Measurements from ENCODE around the gene KRT32. TPM values are rescaled to one million over a fixed set of nuclear protein-coding genes. Genes with fewer than 3 reads are reported as not detected.
A peak's percentile ranks its signal among the peaks of the same experiment; 100 is the strongest.

KRT32 gene
- total RNA-seq, 1 donor from 2014 or later = not detected

DNA sequence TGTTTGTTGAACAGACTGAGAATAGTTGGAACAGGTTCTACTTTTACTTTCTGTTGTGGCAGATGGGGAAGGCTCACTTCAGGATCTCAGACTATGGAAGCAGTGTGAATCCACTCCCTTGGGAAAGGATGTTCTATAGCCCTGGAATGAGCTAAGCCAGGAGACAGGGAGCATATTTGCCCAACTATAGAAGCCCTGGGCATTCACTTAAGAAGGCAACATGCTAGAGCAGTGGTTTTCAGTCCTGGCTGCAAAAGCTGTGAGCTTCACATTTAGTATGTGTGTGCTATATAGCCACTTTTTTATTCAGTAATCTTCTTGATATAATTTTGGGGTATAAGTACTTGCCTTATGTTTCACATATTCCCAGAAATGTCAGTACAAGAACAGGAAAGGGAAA, 1.2 kb upstream of the KRT32 start:
- no peak for ATAC-seq

DNA sequence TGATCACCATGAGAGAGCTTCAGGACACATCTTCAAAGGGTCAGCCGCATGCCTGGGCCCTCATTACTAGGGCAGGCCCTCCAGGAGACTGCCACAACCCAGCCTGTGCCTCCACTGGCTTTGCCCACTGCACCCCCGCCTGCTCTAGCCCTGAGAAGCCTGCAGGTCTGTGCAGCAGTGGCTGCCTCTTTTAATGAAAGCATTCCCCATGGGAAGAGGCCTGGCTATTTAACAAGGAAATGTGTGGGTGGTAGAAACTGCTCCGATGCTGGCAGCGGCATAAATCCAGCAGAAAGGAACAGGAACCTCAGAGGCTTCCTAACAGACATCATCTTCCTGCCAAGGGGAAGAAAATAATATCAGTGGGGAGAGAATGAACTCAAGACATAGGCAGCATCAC, 375 bp upstream of the KRT32 start:
- no peak for DNase-seq (ENCODE audit: low spot score)
- no peak for ATAC-seq

More for the DNA sequence above, 1.2 kb upstream of the KRT32 start:
- DNase-seq (ENCODE audit: low spot score) = no peak

DNA sequence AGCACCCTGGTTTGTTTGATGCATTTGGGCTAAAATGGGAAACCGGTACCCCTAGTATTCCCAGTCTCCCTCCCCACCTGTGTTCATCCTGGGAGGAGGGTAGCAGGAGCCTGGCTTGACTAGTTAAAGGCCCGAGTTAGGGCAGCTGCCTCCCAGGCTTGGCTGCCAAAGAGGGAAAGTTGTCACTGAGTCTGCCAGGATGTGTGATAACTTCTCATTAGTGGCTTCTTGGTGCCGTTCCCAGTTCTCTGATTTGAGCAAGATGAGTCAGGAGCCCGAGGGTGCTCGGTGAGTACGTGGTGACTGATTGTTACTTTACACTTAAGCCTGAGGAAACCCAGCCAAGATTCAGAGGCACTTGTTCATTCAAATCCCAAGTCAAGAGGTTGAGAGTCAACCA, 2.5 kb downstream of the KRT32 start:
- no peak for ATAC-seq
- DNase-seq (ENCODE audit: low spot score) = no peak

DNA sequence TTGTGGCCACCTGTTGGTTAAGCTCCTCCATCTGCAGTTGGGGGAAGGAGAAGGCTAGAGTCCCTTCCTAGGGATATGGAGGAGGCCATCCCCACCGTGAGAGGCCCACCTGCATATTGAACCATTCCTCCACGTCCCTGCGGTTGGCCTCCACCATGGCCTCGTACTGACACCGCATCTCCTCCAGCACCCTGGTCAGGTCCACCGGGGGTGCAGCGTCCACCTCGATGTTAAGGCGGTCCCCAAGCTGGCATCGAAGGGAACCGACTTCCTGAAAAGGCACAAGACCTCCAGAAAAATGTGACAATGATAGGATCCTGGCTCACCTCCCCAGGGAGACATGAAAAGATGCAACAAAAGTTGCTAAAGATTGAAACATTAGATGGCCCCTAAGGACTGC, 3.0 kb downstream of the KRT32 start:
- DNase-seq (ENCODE audit: low spot score) = no peak
- ATAC-seq = no peak

DNA sequence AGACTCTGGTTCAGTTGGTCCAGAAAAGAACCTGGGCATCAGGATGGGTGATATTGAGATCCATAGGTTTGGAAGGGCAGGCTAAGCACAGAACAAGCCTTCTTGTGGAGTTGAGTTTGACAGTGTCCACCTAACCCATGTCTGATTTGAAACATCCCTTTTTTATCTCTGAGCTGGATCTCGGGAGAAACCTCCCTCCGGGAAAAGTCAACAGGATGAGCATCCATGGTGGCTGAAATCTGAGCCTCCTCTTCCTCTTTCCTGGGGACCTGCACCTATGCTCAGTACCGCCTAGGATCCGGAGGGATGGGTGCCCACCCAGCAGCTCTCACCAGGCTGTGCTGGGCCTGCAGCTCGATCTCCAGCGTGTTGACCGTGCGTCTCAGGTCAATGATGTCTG, 3.4 kb downstream of the KRT32 start:
- DNase-seq (ENCODE audit: low spot score) (no peak), ATAC-seq (no peak)

DNA sequence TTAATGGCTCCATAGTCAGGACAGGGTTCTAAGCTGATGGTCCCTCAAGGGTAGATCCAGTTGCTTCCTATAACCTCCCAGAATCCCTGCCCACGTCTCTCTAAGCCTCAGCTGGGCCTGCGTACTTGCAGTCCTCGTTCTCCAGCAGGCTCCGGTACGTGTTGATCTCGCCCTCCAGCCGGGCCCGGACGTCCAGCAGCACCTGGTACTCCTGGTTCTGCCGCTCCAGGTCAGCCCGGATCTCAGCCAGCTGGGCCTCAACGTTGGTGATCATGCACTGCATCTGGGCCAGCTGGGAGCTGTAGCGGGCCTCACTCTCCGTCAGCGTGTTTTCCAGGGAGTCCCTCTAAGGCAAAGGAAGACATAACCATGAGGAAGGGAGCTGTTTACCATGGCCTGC, 4.5 kb downstream of the KRT32 start:
- ATAC-seq (no peak), DNase-seq (ENCODE audit: low spot score) (no peak)

DNA sequence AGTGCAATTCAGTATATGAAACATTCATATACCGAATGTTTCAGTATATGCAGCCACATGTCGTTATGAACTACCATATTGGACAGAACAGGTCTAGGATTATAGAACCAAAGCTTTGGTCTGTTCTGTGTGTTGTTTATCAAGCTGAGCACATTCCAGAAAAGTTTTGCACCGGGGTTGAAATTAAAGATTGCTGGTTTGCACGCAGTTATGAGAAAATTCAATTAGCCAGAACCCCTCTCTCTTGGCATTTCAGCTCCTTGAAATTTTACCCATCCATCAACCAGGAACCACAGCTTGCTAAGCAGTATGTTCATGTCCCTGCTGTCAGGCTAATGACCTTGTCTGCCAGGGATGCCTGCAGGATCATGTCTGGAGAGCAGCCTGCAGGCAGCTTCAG, 9.5 kb downstream of the KRT32 start:
- ATAC-seq (no peak), DNase-seq (ENCODE audit: low spot score) (no peak)

DNA sequence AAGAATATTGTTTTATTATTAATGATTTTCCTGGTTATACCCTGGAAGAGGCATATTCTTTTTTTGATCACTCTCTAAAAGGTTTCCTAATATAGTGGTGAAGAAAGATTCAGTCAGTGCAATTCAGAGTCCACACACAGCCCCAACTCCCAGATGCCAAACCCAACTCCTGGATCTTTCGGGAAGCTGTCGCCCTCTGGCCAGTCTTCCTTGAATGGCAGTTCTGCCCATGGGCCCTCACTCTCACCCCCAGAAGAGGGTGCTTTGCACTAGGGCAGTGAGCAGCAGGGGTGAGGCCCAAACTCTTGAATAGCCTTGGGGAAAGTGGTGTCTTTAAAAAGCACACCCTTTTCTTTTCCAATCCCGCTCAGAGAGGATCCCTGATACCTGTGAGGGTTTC, 11.0 kb downstream of the KRT32 start:
- ATAC-seq = no peak
- no peak for DNase-seq (ENCODE audit: low spot score)

DNA sequence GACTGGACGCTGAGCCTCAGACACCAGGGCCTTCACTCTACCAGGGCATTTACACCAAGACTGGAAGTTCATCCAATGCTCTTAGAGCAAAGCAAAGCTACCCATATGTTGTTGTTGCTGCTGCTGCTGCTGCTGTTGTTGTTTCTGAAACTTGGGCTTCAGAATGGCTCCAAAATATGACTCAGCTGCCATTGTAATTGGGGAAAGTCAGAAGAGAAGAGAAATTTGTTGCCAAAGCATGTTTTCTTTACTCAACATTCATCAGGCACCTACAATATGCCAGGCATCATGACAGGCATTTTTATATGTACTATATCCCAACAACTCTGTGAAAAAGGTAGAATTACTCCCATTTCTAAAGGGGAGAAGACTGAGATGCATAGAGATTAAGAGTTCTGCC, 11.9 kb downstream of the KRT32 start:
- ATAC-seq (no peak), DNase-seq (ENCODE audit: low spot score) (no peak)

DNA sequence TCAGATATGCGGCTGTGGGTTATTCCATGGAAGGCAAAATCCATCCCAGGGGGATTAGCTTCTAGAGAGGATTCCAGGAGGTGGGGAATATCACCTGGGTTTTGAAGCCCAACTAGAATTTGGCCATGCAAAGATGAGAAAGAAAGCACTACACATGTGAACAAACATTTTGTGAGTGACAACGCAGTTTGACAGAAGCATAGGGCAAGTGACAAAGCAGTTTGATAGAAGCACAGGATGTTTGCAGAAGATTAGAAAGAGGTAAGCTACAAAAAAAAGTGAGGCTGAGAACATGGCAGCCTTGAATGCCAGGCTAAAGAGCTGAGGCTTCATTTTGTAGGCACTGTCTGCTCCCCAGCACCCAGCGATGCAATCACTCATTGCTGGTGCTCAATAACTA, 14.1 kb downstream of the KRT32 start:
- no peak for ATAC-seq

DNA sequence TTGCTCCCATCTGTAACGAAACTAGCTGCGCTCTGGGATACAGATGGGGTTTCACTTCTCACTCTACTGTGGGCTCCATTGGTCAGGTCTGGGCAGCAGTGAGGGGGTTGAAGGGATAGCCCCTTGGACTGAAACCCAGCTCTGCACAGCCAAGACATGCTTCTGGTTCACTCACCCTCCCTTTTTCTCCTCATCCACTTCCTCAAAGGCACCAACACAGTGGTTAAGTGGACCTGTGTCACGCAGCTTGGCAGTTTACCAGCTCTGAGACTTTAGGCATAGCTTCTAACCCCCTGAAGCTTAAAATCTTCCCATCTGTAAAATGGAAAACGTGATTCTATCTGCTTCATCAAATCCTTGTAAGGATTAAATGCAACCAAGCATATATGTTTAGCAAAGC, 14.9 kb downstream of the KRT32 start:
- ATAC-seq (no peak), DNase-seq (ENCODE audit: low spot score) (no peak)

More for the DNA sequence above, 14.1 kb downstream of the KRT32 start:
- no peak for DNase-seq (ENCODE audit: low spot score)

DNA sequence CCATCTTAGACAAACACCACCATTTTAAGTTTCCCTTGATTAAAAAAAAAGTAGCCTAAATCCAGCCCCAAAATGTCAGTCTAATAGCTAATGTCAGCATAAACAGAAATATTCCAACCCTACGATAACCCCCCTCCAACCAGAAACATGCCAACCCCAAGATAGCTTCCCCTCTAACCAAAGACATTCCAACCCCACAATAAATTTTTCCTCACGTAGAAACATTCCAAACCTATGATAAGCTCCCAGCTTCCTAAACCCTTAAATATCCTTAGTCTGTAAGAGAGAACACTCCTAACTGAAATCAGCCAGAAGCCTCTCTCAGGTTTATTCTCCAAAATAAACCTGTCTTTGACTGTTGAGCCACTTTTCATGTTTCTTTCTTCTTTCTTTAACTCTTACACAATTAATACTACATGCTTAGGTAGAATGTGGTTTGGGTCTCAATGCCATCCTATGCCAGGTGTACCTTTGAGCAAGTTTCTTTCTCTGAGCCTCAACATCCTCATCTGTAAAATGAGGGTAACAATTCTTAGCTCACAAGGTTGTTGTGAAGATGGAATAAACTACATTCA, 15.9 kb downstream of the KRT32 start:
- no peak for DNase-seq (ENCODE audit: low spot score)
- no peak for ATAC-seq

DNA sequence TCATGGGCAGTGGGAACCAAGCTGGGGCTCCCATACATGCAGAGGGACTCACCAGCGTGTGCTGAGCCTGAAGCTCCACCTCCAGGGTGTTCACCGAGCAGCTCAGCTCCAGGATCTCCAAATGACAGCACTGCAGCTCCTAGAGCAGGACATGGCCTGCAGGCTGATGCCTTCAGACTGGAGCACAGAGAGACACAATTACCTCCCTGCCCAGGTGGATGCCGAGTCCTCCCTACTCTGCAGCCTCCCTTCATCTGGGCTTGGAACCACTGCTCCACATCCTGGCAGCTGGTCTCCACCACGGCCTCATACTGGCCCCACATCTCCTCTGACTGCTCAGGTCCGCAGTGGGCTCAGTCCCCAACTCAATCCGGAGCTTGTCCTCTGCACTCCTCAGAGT, 18.2 kb downstream of the KRT32 start:
- ATAC-seq = no peak
- no peak for DNase-seq (ENCODE audit: low spot score)

DNA sequence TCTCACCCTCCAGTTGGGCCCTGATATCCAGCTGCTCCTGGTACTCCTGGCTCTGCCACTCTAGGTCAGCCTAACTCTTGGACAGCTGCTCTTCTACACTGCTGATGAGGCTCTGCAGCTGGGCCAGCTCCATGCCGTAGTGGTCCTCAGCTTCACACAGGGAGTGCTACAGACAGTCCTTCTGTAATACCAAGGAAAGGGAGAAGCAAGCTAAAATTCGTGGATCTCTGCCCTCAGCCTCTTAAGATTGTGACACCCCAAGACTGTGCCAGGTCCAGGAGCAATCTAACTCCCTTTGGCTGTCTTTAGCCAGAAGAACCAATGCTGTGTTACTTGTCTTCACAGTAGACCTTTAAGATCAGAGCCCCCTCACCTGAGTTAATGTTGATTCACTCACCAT, 18.7 kb downstream of the KRT32 start:
- DNase-seq (ENCODE audit: low spot score) (no peak), ATAC-seq (no peak)

DNA sequence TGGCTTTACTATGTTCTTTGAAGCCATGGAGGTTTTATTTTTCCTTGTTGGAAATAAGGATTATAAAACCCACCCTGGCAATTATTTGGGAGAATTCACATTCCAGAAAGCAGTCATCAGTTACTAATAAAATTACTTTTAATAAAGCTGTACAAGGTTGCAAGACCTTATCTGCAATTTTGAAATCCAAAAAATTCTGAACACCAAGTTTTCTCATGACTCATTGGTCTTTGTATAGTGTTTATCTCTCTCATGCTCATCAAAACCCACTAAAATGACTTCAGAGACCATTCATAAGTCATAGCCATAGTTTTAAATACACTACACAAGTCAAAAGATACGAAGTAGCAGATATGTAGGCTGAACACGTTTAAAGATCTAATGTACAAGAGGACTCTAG, 20.4 kb downstream of the KRT32 start:
- ATAC-seq = no peak
- no peak for DNase-seq (ENCODE audit: low spot score)

DNA sequence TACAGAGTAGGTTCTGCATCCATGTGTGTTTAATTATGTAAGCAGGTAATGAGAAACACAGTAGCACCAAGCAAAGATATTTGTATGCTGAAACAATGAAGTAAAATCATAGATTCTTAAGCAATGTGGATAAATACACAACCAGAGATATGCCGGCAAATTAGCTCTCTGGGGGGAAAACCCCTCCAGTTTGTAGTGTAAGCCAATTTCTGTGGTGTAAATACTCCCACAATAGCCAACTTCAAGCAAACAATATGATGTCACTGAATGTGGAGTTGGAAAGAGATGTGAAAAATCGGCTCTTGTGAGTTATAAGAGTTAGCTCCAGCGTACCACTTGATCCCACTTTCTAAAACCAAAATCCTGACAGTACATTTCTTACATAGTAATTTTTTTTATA, 22.5 kb downstream of the KRT32 start:
- no peak for ATAC-seq

DNA sequence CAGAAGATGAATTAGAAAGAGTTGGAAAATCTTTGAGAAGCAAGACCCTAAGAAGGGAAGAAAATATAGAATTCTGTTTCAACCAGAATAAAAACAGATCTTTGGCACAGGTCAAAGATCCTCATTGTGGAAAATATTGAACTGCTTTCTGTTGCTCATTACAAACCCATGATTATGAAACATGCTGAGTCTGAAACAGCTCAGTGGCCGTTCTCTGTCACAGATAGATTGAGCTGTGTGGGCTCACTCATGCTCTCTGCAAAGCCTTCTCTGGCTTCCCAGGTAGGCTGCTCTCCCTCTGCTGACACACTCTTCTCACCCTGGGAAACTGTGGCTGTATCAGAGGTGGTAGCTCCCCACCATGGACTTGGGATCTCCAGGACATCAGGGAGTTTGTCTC, 23.0 kb downstream of the KRT32 start:
- no peak for DNase-seq (ENCODE audit: low spot score)
- peak; percentile 12 for ATAC-seq

More for the DNA sequence above, 22.5 kb downstream of the KRT32 start:
- DNase-seq (ENCODE audit: low spot score) = no peak

DNA sequence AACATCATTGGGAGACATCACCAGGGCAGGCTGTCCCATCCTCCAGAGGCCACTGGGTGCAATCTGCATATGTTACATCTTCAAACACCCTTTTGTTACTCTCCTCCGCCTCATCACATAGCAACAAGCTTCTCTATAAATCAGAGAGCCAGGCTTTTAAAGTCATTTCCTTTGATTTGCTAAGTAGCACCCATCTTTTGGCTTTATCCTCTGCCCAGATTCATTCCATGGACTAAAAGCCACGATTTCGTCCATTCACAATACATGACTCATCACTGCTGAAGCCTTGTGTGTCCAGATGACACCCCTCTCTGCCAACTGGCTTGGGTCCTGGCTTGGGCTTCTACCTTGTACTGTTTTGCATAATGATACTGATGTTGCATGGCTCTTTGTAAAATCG, 24.4 kb downstream of the KRT32 start:
- no peak for DNase-seq (ENCODE audit: low spot score)
- no peak for ATAC-seq

DNA sequence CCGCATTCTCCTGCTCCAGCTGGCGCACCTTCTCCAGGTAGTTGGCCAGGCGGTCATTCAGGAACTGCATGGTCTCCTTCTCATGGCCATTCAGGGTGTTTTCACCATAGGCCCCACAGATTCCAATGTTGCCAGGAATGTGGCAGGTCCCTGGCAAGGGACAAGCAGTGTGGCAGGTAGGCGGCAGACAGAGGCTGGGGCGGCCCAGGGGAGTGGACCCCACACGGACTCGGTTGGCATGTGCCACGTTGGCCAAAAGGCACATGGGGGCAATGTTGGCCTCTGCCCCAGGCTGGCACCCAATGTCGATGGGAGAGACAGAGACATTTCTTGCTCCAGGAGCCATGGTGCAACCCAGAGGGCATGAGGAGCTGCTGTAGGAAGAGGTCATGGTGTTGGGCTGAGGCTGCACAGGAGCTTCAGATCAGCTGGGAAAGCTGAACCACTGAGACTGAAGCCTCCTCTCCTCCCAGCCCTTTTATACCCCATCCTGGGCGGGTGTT, 26.6 kb downstream of the KRT32 start, which contains the start of gene KRT38:
TSS of gene KRT38 (minus strand) at position 453 of the 503 bp plus-strand sequence. CDS start at position 391, 62 bp downstream.
- no peak for DNase-seq (ENCODE audit: low spot score)

DNA sequence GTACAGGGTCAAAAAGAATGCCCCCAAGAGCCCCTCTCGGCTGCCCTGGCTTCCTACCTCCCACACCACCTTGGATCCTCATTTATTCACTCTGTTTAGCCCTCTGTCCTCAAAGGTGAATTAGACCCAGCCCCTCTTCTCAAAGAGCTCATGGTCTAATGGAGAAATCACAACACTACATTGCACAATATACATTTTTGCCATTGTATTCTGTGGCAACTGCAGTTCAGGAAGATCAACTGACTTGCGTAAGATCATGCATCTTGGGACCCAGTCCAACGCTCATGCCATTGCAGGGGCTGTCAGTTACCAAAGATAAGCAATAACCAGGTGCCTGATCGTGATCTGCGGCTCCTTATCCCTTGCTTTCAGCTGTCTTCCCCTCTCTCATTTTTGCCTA, 27.8 kb downstream of the KRT32 start:
- no peak for DNase-seq (ENCODE audit: low spot score)
- no peak for ATAC-seq

More for the DNA sequence above, 26.6 kb downstream of the KRT32 start, which contains the start of gene KRT38:
- no peak for ATAC-seq

DNA sequence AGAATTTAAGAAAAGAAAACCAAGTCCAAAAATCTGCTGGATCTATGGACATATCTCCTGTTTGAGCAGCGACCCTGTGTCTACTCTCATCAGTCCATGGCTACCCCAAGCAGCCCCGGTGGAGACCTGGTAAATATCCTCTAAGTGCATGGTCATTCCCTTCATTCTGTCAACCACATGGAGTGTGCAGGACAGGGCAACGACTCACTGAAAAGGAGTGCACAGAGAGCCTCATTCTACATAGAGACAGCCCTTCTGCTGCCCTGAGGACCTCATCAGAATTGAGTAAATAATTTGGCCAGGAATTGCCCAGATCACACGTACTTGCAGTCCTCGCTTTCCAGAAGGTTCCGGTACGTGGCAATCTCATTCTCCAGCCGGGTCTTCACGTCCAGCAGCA, 29.4 kb downstream of the KRT32 start:
- ATAC-seq (no peak), DNase-seq (ENCODE audit: low spot score) (no peak)

DNA sequence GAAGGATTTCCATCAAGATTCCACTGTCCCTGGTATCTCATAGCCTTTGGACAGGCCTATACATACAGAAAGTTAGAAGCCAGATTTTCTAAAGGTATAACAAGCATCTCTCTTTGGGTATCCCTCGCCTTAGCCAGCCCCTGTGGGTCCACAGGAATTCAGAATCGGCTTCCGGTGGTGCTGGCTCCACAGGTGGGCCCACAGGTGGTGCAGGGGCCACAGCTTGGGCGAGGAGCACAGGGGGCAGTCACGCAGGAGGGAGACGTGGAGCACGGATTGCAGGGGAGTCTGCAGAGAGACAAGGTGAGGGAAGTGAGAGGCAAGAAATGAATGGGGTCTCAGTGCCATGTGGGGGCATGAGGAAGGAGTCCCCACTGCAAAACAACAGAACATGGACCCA, 29.9 kb downstream of the KRT32 start:
- DNase-seq (ENCODE audit: low spot score) = no peak
- ATAC-seq = no peak

DNA sequence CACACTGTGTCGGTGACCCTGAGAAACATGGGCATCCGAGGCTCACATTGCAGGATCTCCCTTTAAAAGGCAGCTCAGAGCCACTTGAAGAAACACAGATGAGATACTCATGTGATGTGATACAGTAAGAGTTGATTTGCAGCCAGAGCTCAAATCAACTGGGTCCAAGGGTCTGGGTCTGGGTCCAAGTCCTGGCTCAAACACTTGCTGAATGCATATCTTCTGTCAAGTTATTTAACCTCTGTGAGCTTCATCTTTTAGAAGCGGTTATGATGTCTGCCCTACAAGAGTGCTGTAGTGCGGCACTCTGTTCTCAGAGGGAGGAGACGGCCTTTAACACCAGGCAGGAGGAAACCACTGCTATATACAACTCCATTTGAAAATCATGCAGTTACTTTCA, 32.8 kb downstream of the KRT32 start:
- ATAC-seq = no peak
- no peak for DNase-seq (ENCODE audit: low spot score)
